IMR-90 (cell line): ENCODE results near the gene HYKK. TPM values are rescaled to one million over a fixed set of nuclear protein-coding genes. Genes with fewer than 3 reads are reported as not detected.

Experiments
- ATAC-seq: fragments of 200-7000 bp; cut with Tn5 transposase; 2 replicates; pipeline ENCODE4 v1.9.1; 2020; ENCODE audit warnings: low read depth, mild to moderate bottlenecking, moderate library complexity
- BruUV-seq: library from RNA; stranded (reverse); fragments of 400-500 nt; replicated peaks from 2 replicates; lab custom pipeline; 2021; lab: Mats Ljungman, UMichigan
- CTCF ChIA-PET: fragments of 300-600 bp; formaldehyde crosslinking; extraction: SDS; loops from one replicate; lab custom pipeline; 2021; ENCODE audit warnings: antibody characterized with exemption; lab: Yijun Ruan, JAX
- POLR2A ChIA-PET: fragments of 300-600 bp; sonication (Branson Sonifier 250); formaldehyde crosslinking; loops from one replicate; lab custom pipeline; 2022; ENCODE audit warnings: antibody characterized with exemption; ENCODE audit not compliant: unreplicated experiment; lab: Charles Lee
- DNase-seq: peaks from one replicate; pipeline ENCODE4 v3.0.0; 2013
- H2AFZ ChIP-seq: replicated peaks from 2 replicates; pipeline ENCODE3; 2013; ENCODE audit warnings: low read length, mild to moderate bottlenecking; ENCODE audit not compliant: poor library complexity
- H2AK5ac ChIP-seq: 2 replicates; pipeline ENCODE4 v1.6.1; 2013; ENCODE audit warnings: low read depth, low read length, inconsistent platforms
- H2AK9ac ChIP-seq: replicated peaks from 2 replicates; pipeline ENCODE3; 2013; ENCODE audit warnings: mild to moderate bottlenecking, low read depth, low read length, moderate library complexity; ENCODE audit not compliant: poor library complexity
- H2BK120ac ChIP-seq: 2 replicates; pipeline ENCODE4 v1.6.1; 2013; ENCODE audit warnings: low read depth, low read length, inconsistent platforms
- H2BK15ac ChIP-seq: 3 replicates; pipeline ENCODE4 v1.6.1; 2013; ENCODE audit warnings: low read depth, low read length, inconsistent platforms
- H2BK20ac ChIP-seq: 2 replicates; pipeline ENCODE4 v1.6.1; 2013; ENCODE audit warnings: low read depth, mild to moderate bottlenecking, inconsistent platforms, low read length, moderate library complexity
- H2BK5ac ChIP-seq: 2 replicates; pipeline ENCODE4 v1.6.1; 2013; ENCODE audit warnings: mild to moderate bottlenecking, low read depth, low read length, inconsistent platforms; ENCODE audit not compliant: poor library complexity, severe bottlenecking
- H3K14ac ChIP-seq: replicated peaks from 2 replicates; pipeline ENCODE4 v1.6.1; 2013; ENCODE audit warnings: low read depth, low read length, inconsistent platforms
- H3K18ac ChIP-seq: 2 replicates; pipeline ENCODE4 v1.6.1; 2013; ENCODE audit warnings: low read depth, low read length, control low read depth
- H3K23ac ChIP-seq: 2 replicates; pipeline ENCODE4 v1.6.1; 2013; ENCODE audit warnings: low read depth, low read length, inconsistent platforms
- H3K27ac ChIP-seq: 2 replicates; pipeline ENCODE4 v1.5.1; 2013; ENCODE audit warnings: mild to moderate bottlenecking, control low read depth, low read length; ENCODE audit not compliant: insufficient read depth
- H3K27me3 ChIP-seq: 2 replicates; pipeline ENCODE4 v1.6.1; 2013; ENCODE audit warnings: low read length; ENCODE audit not compliant: control insufficient read depth, insufficient read depth
- H3K36me3 ChIP-seq: 2 replicates; pipeline ENCODE4 v1.6.1; 2013; ENCODE audit warnings: low read length, mixed read lengths; ENCODE audit not compliant: control insufficient read depth, insufficient read depth
- H3K4ac ChIP-seq: 2 replicates; pipeline ENCODE4 v1.6.1; 2013; ENCODE audit warnings: low read depth, low read length, inconsistent platforms
- H3K4me1 ChIP-seq: 2 replicates; pipeline ENCODE4 v1.6.1; 2013; ENCODE audit warnings: low read length, mixed read lengths; ENCODE audit not compliant: control insufficient read depth, insufficient read depth
- H3K4me2 ChIP-seq: 2 replicates; pipeline ENCODE4 v1.6.1; 2013; ENCODE audit warnings: low read depth, mild to moderate bottlenecking, control low read depth, low read length, moderate library complexity
- H3K4me3 ChIP-seq: 2 replicates; pipeline ENCODE4 v1.5.1; 2013; ENCODE audit warnings: low read depth, mild to moderate bottlenecking, control low read depth, low read length, moderate library complexity; ENCODE audit not compliant: insufficient read depth
- H3K56ac ChIP-seq: 2 replicates; pipeline ENCODE4 v1.6.1; 2013; ENCODE audit warnings: low read length, inconsistent platforms; ENCODE audit not compliant: insufficient read depth; ENCODE audit errors: extremely low read depth
- H3K79me1 ChIP-seq, 2 experiments: 2 replicates each; pipeline ENCODE4 v1.6.1; 2013; ENCODE audit warnings: low read length in 2 of 2, inconsistent platforms in 1 of 2, low read depth in 1 of 2
- H3K9ac ChIP-seq: 2 replicates; pipeline ENCODE4 v1.6.1; 2013; ENCODE audit warnings: low read depth, low read length, control low read depth
- H3K9me1 ChIP-seq: 2 replicates; pipeline ENCODE4 v1.6.1; 2013; ENCODE audit warnings: low read length, inconsistent platforms; ENCODE audit not compliant: insufficient read depth
- H3K9me3 ChIP-seq: 2 replicates; pipeline ENCODE4 v1.6.1; 2013; ENCODE audit warnings: low read length; ENCODE audit not compliant: control insufficient read depth, insufficient read depth
- H4K20me1 ChIP-seq: 2 replicates; pipeline ENCODE4 v1.6.1; 2013; ENCODE audit warnings: low read length, inconsistent platforms; ENCODE audit not compliant: insufficient read depth
- H4K5ac ChIP-seq: 2 replicates; pipeline ENCODE4 v1.6.1; 2013; ENCODE audit warnings: mild to moderate bottlenecking, low read depth, low read length, control low read depth
- H4K8ac ChIP-seq, 2 experiments: 2 replicates each; pipeline ENCODE4 v1.6.1; 2013; ENCODE audit warnings: low read depth in 2 of 2, low read length in 2 of 2, control low read depth in 1 of 2, inconsistent platforms in 1 of 2
- H4K91ac ChIP-seq: 2 replicates; pipeline ENCODE4 v1.6.1; 2013; ENCODE audit warnings: low read depth, low read length, inconsistent platforms; ENCODE audit not compliant: insufficient read depth
- BHLHE40 ChIP-seq: fragments of 150-350 bp; IDR thresholded peaks from 2 replicates; pipeline ENCODE4 v1.6.1; 2016; ENCODE audit warnings: mild to moderate bottlenecking, low read depth, low read length
- FOS ChIP-seq: fragments of 150-350 bp; IDR thresholded peaks from 2 replicates; pipeline ENCODE4 v1.6.1; 2016; ENCODE audit warnings: low read depth, low read length
- MAZ ChIP-seq: IDR thresholded peaks from 2 replicates; pipeline ENCODE4 v1.6.1; 2012; ENCODE audit warnings: low read depth, mild to moderate bottlenecking, low read length, improper control_type of control experiment, moderate library complexity, borderline replicate concordance
- MXI1 ChIP-seq: IDR thresholded peaks from 2 replicates; pipeline ENCODE4 v1.6.1; 2012; ENCODE audit warnings: low read depth, mild to moderate bottlenecking, low read length, moderate library complexity, borderline replicate concordance
- NFE2L2 ChIP-seq: fragments of 150-350 bp; IDR thresholded peaks from 2 replicates; pipeline ENCODE4 v1.6.1; 2016; ENCODE audit warnings: low read depth, mild to moderate bottlenecking, low read length
- POLR2A ChIP-seq: IDR thresholded peaks from 2 replicates; pipeline ENCODE4 v1.6.1; 2012; ENCODE audit warnings: mild to moderate bottlenecking, low read depth, low read length
- RAD21 ChIP-seq: IDR thresholded peaks from 2 replicates; pipeline ENCODE4 v1.6.1; 2012; ENCODE audit warnings: low read length, improper control_type of control experiment
- RCOR1 ChIP-seq: IDR thresholded peaks from 2 replicates; pipeline ENCODE4 v1.6.1; 2012; ENCODE audit warnings: mild to moderate bottlenecking, low read length, improper control_type of control experiment; ENCODE audit not compliant: insufficient replicate concordance
- RFX5 ChIP-seq: IDR thresholded peaks from 2 replicates; pipeline ENCODE4 v1.8.0; 2012; ENCODE audit warnings: low read depth, mild to moderate bottlenecking, low read length, moderate library complexity
- USF2 ChIP-seq: fragments of 150-350 bp; IDR thresholded peaks from 2 replicates; pipeline ENCODE4 v1.6.1; 2017; ENCODE audit warnings: mild to moderate bottlenecking, antibody characterized with exemption, low read length, low read depth
- WGBS, 2 experiments: methylation state at CpG; one replicate each; pipeline versions ENCODE4 v1.1.5 to v1.1.7; 2013; ENCODE audit warnings: missing lambda C conversion rate in 2 of 2; ENCODE audit not compliant: insufficient read length in 1 of 2; ENCODE audit errors: extremely low coverage in 2 of 2; 5-methylcytosine and 5-hydroxymethylcytosine counted together
- dilution Hi-C: fragments of 300-500 bp; cut with HindIII; formaldehyde crosslinking; loops from one replicate; pipeline ENCODE4 v1.14.3; 2018; ENCODE audit warnings: low sequenced_read_pairs; ENCODE audit not compliant: unreplicated experiment
- in situ Hi-C: fragments of 300-500 bp; cut with MboI; formaldehyde crosslinking; loops from 3 replicates; pipeline ENCODE4 v1.14.3; 2019; ENCODE audit warnings: low sequenced_read_pairs, inconsistent platforms, mixed read lengths
- intact Hi-C: fragments of 100-400 bp; cut with micrococcal nuclease; formaldehyde crosslinking; loops from 2 replicates; pipeline ENCODE4 v1.10.0; 2022
- polyA plus RNA-seq, 3 experiments: library from polyadenylated mRNA; depleted of rRNA; stranded (reverse); fragments of >200 nt; gene quantifications; 2 replicates each; pipeline ENCODE4 v1.2.3, GENCODE V29; 2012; ENCODE audit warnings: low replicate concordance in 1 of 3
- total RNA-seq: library from RNA; depleted of rRNA; stranded (reverse); fragments of >200 nt; gene quantifications from 2 replicates; pipeline ENCODE4 v1.2.3, GENCODE V29; 2012

HYKK gene
- total and polyA plus RNA-seq, 2 of the 4 experiments (the other 2 are of a cell fraction) = 3.8 to 5.6 TPM

- TF ChIP-seq FOS (no peak), RCOR1 (no peak), RFX5 (no peak), BHLHE40 (no peak), MXI1 (no peak), POLR2A (no peak), NFE2L2 (no peak), RAD21 (no peak), MAZ (no peak), USF2 (no peak)
- H3K9me1 ChIP-seq = no peaks in the 10 kb centered on the region
- H3K23ac ChIP-seq = peak overlapping the region; percentile 72; the same call in 1 of the 2 replicates
- no peak overlapping the region; the same call in 1 of the 2 replicates for H3K27ac ChIP-seq
- no peak overlapping the region for H3K18ac ChIP-seq
- in situ Hi-C loops = no loop called here
- peak overlapping the region; percentile 67 for H3K4me3 ChIP-seq
- no peak overlapping the region for H3K56ac ChIP-seq
- peak overlapping the region; percentile 4; the same call in 1 of the 2 replicates for H3K14ac ChIP-seq
- peak overlapping the region; percentile 81 for H3K4me2 ChIP-seq
- DNase-seq (no peak), ATAC-seq (peak; percentile 13)
- H3K9ac ChIP-seq = peak overlapping the region; percentile 32
- POLR2A ChIA-PET = no interaction called here
- H3K27me3 ChIP-seq = no peaks in the 10 kb centered on the region
- H2AFZ ChIP-seq = peak overlapping the region; percentile 99
- peak overlapping the region; percentile 1 to 44; a peak in 2 of 4 replicates for H4K8ac ChIP-seq
- H2AK5ac ChIP-seq = no peak overlapping the region
- H2BK5ac ChIP-seq = no peak overlapping the region
- no peaks in the 10 kb centered on the region for H3K9me3 ChIP-seq
- WGBS, 2 experiments = no CpG with 5 or more reads among the region's 13 CpGs
- no peak overlapping the region for H4K91ac ChIP-seq
- no peak overlapping the region for H2BK15ac ChIP-seq
- dilution Hi-C loops = no loop called here
- CTCF ChIA-PET = no interaction called here
- no peaks in the 10 kb centered on the region for H3K4me1 ChIP-seq
- peak overlapping the region; percentile 29; the same call in 1 of the 2 replicates for H3K4ac ChIP-seq
- no peaks in the 10 kb centered on the region for H4K20me1 ChIP-seq
- no peaks in the 10 kb centered on the region for H3K36me3 ChIP-seq
- no peak overlapping the region for H2BK20ac ChIP-seq
- no peak overlapping the region for H2BK120ac ChIP-seq
- no TSS peak for BruUV-seq
- no peaks in the 10 kb centered on the region for H3K79me1 ChIP-seq
- H2AK9ac ChIP-seq = peak overlapping the region; percentile 76
- no peak overlapping the region for H4K5ac ChIP-seq
- intact Hi-C loops = loop anchor here (10.0 kb wide), 1 partner anchor 197 kb away; no protein-coding TSS in a partner anchor
Observed at GRCh38 chr15:78507831-78508160, 419 bp downstream of the HYKK start.
